Adrenal gland (tissue), 12 donors: ENCODE results near the gene TEX14. TPM values are rescaled to one million over a fixed set of nuclear protein-coding genes. Genes with fewer than 3 reads are reported as not detected.

ENCODE experiments used
- DNase-seq, 7 donors: peaks; one replicate each; pipeline ENCODE4 v3.0.0-alpha.2; 2019 to 2020
- H3K27ac ChIP-seq, 5 donors: fragments of 200-600 bp; sonication (generic) in 4 of 5; 1 replicate in 3 of 5; 2 replicates in 2 of 5; pipeline versions ENCODE4 v1.5.1 to v1.8.0; 2016 to 2020; ENCODE audit warnings: mild to moderate bottlenecking in 1 of 5
- H3K27me3 ChIP-seq: fragments of 200-600 bp; 2 replicates; pipeline ENCODE4 v1.8.0; 2021
- H3K36me3 ChIP-seq, 2 donors: fragments of 200-600 bp; replicated peaks in 1 of 2; 1 replicate in 1 of 2; 2 replicates in 1 of 2; pipeline versions ENCODE4 v1.5.1 to v1.8.0; 2018 to 2022
- H3K4me1 ChIP-seq, 2 donors: fragments of 200-600 bp; replicated peaks in 1 of 2; 1 replicate in 1 of 2; 2 replicates in 1 of 2; pipeline versions ENCODE4 v1.5.1 to v1.8.0; 2018 to 2021
- H3K4me3 ChIP-seq, 4 donors: fragments of 200-600 bp; sonication (generic) in 3 of 4; one replicate each; pipeline ENCODE4 v1.5.1; 2016 to 2018
- H3K9me3 ChIP-seq, 3 donors: fragments of 200-600 bp; sonication (generic) in 1 of 3; replicated peaks in 1 of 3; 1 replicate in 2 of 3; 2 replicates in 1 of 3; pipeline versions ENCODE4 v1.5.1 to v1.8.0; 2016 to 2021
- CTCF ChIP-seq, 6 experiments: fragments of 450-650 bp in 4 of 6; fragments of 200-600 bp in 2 of 6; sonication (generic) in 1 of 6; IDR thresholded peaks; 1 replicate in 5 of 6; 2 replicates in 1 of 6; pipeline versions ENCODE4 v1.5.1 to v1.8.0; 2016 to 2021; ENCODE audit warnings: antibody characterized with exemption in 6 of 6, mild to moderate bottlenecking in 2 of 6, moderate library complexity in 1 of 6
- POLR2A ChIP-seq, 2 donors: fragments of 450-650 bp; IDR thresholded peaks; one replicate each; pipeline ENCODE4 v1.6.1; 2017; ENCODE audit warnings: antibody characterized with exemption in 2 of 2, mild to moderate bottlenecking in 2 of 2, moderate library complexity in 1 of 2
- WGBS, 4 donors: extraction: QIAGEN DNeasy Blood & Tissue Kit in 2 of 4; methylation state at CpG; one replicate each; pipeline versions ENCODE4 v1.1.5 to v1.1.7; 2013 to 2017; 5-methylcytosine and 5-hydroxymethylcytosine counted together
- intact Hi-C, 2 donors: fragments of 100-400 bp; cut with DNase I; formaldehyde crosslinking; loops; one replicate each; pipeline versions ENCODE4 v1.14.1 to v1.15.0; 2022 to 2023
- polyA plus RNA-seq, 3 donors: library from polyadenylated mRNA; stranded (reverse); fragments of 200-250 nt in 2 of 3; fragments of 350-450 nt in 1 of 3; fragmentation: Illumina TruSeq in 1 of 3; extraction: RNeasy Lipid Tissue Mini Kit (QIAGEN cat#74804) in 1 of 3; gene quantifications; one replicate each; pipeline ENCODE4 v1.2.3, GENCODE V29; 2013 to 2014
- total RNA-seq, 9 donors: library from RNA; depleted of rRNA in 4 of 9; stranded (reverse); fragments of >200 nt in 4 of 9; fragments of 120-200 nt in 1 of 9; fragmentation: NEBNext Ultra II Directional in 1 of 9; extraction: Animal tissue kit (Norgen Biotek cat#: 25700) in 1 of 9; gene quantifications; one replicate each; pipeline versions ENCODE4 v1.1.0 to v1.2.4, GENCODE V29; 2013 to 2023
- donor health status: healthy with polysubstance abuse.
- donor health status: Bipolar disorder and iron deficiency.
- donor health status: DM: yes; HTN: yes; CAD: no.
- donor health status: DM: no; HTN: no; CAD: no.
- donor health status: DM: no; HTN: no; CAD: no.
- donor health status: DM: yes; HTN: yes; CAD: no.

Gene TEX14
- total and polyA plus RNA-seq, 12 donors: 0.10 to 0.97 (median 0.30) TPM; not detected in 1

GRCh38 chr17:58575511-58575910, 116.3 kb downstream of the TEX14 start:
- WGBS, 4 donors: 6 to 16% (median 9%) methylated on average over 1 of the region's 1 CpG
- intact Hi-C loops: no loop called here
- Histone ChIP-seq H3K9me3 (no peaks in the 10 kb centered on the region), H3K27ac (no peak overlapping the region), H3K4me3 (no peak overlapping the region), H3K4me1 (peaks cover 0 to 11% of the 10 kb centered on the region in 2 donors), H3K27me3 (no peaks in the 10 kb centered on the region), H3K36me3 (no peaks in the 10 kb centered on the region)
- peak in 1 of 7 donors; percentile 7 for DNase-seq
- TF ChIP-seq CTCF (IDR thresholded peaks at IDR 0.05) (no peak), POLR2A (IDR thresholded peaks at IDR 0.05) (no peak)

- Histone ChIP-seq H3K27me3 (no peaks in the 10 kb centered on the region), H3K36me3 (no peaks in the 10 kb centered on the region), H3K9me3 (no peaks in the 10 kb centered on the region), H3K4me1 (peaks cover 0 to 11% of the 10 kb centered on the region in 2 donors), H3K27ac (no peak overlapping the region), H3K4me3 (no peak overlapping the region)
- 75 to 84% (median 78%) methylated on average over 4 of the region's 4 CpGs for WGBS, 4 donors
- intact Hi-C loops: no loop called here
- no peak for TF ChIP-seq CTCF (IDR thresholded peaks at IDR 0.05)
- TF ChIP-seq POLR2A (IDR thresholded peaks at IDR 0.05): no peak
- no peak for DNase-seq
Observed at GRCh38 chr17:58574025-58574424, 117.8 kb downstream of the TEX14 start.

GRCh38 chr17:58572846-58573245, 119.0 kb downstream of the TEX14 start:
- H3K27me3 ChIP-seq: no peaks in the 10 kb centered on the region
- 74 to 97% (median 94%) methylated on average over 3 of the region's 3 CpGs for WGBS, 4 donors
- no peaks in the 10 kb centered on the region for H3K9me3 ChIP-seq
- H3K4me1 ChIP-seq: peaks cover 0 to 11% of the 10 kb centered on the region in 2 donors
- no peak overlapping the region for H3K4me3 ChIP-seq
- H3K27ac ChIP-seq: no peak overlapping the region
- no peak for DNase-seq
- TF ChIP-seq POLR2A (IDR thresholded peaks at IDR 0.05): no peak
- no peak for TF ChIP-seq CTCF (IDR thresholded peaks at IDR 0.05)
- intact Hi-C loops: no loop called here
- no peaks in the 10 kb centered on the region for H3K36me3 ChIP-seq

GRCh38 chr17:58570758-58571157, 121.1 kb downstream of the TEX14 start:
- Histone ChIP-seq H3K4me3 (no peak overlapping the region), H3K9me3 (no peaks in the 10 kb centered on the region), H3K27me3 (no peaks in the 10 kb centered on the region), H3K36me3 (no peaks in the 10 kb centered on the region), H3K4me1 (peaks cover 0 to 5% of the 10 kb centered on the region in 2 donors), H3K27ac (no peak overlapping the region)
- intact Hi-C loops: no loop called here
- TF ChIP-seq CTCF (IDR thresholded peaks at IDR 0.05): no peak
- no peak for TF ChIP-seq POLR2A (IDR thresholded peaks at IDR 0.05)
- WGBS, 4 donors: 91 to 98% (median 97%) methylated on average over 4 of the region's 4 CpGs
- no peak for DNase-seq
